Measurements from ENCODE around the gene MED17. TPM values are rescaled to one million over a fixed set of nuclear protein-coding genes. Genes with fewer than 3 reads are reported as not detected.

The MED17 gene
- total and polyA plus RNA-seq, 10 of the 15 experiments (the other 5 are each of a cell fraction or from before 2014, with no cell fraction given): 7.3 to 38.7 (median 28.3) TPM

DNA sequence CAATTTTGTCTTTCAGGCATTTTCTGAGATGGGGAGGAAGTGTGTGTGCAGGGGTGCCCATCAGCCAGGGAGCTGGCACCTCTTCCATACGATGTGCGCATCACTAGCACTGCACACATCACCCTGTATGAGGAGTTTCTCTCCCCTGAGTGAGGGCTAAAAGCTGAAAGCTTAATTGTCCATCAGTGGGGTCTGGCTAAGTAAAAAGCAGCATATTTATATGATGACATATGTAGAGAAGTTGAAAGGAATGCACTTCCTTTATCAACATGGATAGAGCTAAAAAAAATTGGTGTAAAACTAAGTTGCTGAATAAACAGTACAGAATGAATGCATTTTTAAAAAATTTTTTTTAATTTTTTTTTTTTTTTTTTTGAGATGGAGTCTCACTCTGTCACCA lies 62.3 kb downstream of the MED17 start:
- in situ Hi-C loops (cut with MboI): no loop called here
- H3K4me2 ChIP-seq (ENCODE audit: control insufficient read depth, insufficient read depth): no peak overlapping the region
- CTCF ChIA-PET: interaction anchor here (1.0 kb wide), 1 partner anchor 16 kb away, joined by 4 read pairs; no protein-coding TSS in a partner anchor
- POLR2A ChIA-PET: no interaction called here
- TF ChIP-seq, protein P1, sequence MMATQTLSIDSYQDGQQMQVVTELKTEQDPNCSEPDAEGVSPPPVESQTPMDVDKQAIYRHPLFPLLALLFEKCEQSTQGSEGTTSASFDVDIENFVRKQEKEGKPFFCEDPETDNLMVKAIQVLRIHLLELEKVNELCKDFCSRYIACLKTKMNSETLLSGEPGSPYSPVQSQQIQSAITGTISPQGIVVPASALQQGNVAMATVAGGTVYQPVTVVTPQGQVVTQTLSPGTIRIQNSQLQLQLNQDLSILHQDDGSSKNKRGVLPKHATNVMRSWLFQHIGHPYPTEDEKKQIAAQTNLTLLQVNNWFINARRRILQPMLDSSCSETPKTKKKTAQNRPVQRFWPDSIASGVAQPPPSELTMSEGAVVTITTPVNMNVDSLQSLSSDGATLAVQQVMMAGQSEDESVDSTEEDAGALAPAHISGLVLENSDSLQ (IDR thresholded peaks at IDR 0.05): no peak
- TF ChIP-seq, protein P2, sequence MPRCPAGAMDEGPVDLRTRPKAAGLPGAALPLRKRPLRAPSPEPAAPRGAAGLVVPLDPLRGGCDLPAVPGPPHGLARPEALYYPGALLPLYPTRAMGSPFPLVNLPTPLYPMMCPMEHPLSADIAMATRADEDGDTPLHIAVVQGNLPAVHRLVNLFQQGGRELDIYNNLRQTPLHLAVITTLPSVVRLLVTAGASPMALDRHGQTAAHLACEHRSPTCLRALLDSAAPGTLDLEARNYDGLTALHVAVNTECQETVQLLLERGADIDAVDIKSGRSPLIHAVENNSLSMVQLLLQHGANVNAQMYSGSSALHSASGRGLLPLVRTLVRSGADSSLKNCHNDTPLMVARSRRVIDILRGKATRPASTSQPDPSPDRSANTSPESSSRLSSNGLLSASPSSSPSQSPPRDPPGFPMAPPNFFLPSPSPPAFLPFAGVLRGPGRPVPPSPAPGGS (IDR thresholded peaks at IDR 0.05; ENCODE audit: borderline replicate concordance, insufficient read depth, low read depth, low read length, poor library complexity, severe bottlenecking): no peak
- TF ChIP-seq BACH1 (IDR thresholded peaks at IDR 0.05; ENCODE audit: borderline replicate concordance): no peak
- TF ChIP-seq STAT3 (IDR thresholded peaks at IDR 0.05; ENCODE audit: low read depth, low read length): no peak
- no peak for TF ChIP-seq MTA2 (IDR thresholded peaks at IDR 0.05; ENCODE audit: low read depth)
- TF ChIP-seq, protein P3, sequence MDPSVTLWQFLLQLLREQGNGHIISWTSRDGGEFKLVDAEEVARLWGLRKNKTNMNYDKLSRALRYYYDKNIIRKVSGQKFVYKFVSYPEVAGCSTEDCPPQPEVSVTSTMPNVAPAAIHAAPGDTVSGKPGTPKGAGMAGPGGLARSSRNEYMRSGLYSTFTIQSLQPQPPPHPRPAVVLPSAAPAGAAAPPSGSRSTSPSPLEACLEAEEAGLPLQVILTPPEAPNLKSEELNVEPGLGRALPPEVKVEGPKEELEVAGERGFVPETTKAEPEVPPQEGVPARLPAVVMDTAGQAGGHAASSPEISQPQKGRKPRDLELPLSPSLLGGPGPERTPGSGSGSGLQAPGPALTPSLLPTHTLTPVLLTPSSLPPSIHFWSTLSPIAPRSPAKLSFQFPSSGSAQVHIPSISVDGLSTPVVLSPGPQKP (IDR thresholded peaks at IDR 0.05; ENCODE audit: low read depth, low read length): no peak
- no peak for TF ChIP-seq SUZ12 (IDR thresholded peaks at IDR 0.05; ENCODE audit: unreplicated experiment)
- TF ChIP-seq POLR2AphosphoS5 (IDR thresholded peaks at IDR 0.05; ENCODE audit: low read length): no peak
- TF ChIP-seq RFX5 (IDR thresholded peaks at IDR 0.05; ENCODE audit: low read depth, low read length): no peak
- TF ChIP-seq SP1 (IDR thresholded peaks at IDR 0.05; ENCODE audit: low read depth, low read length): no peak
- TF ChIP-seq TCF3 (IDR thresholded peaks at IDR 0.05; ENCODE audit: borderline replicate concordance, insufficient read depth, low read depth, low read length): no peak
- no peak for TF ChIP-seq TBL1XR1 (IDR thresholded peaks at IDR 0.05; ENCODE audit: low read depth, low read length)
- no peak for TF ChIP-seq SREBF2 (IDR thresholded peaks at IDR 0.05; ENCODE audit: low read length)
- no peak for TF ChIP-seq FOXM1 (IDR thresholded peaks at IDR 0.05; ENCODE audit: low read depth, low read length)
- no peak for TF ChIP-seq RAD51 (IDR thresholded peaks at IDR 0.05)
- no peak for TF ChIP-seq NR2C2 (IDR thresholded peaks at IDR 0.05; ENCODE audit: borderline replicate concordance, control insufficient read depth, insufficient read length, low read depth)
- no peak for TF ChIP-seq BHLHE40 (IDR thresholded peaks at IDR 0.05; ENCODE audit: borderline replicate concordance in 1 of 2, low read depth in 2 of 2, low read length in 1 of 2)
- no peak for TF ChIP-seq ZNF622 (IDR thresholded peaks at IDR 0.05)
- TF ChIP-seq SMC3 (IDR thresholded peaks at IDR 0.05; ENCODE audit: borderline replicate concordance, low read length): no peak
- TF ChIP-seq, protein P4, sequence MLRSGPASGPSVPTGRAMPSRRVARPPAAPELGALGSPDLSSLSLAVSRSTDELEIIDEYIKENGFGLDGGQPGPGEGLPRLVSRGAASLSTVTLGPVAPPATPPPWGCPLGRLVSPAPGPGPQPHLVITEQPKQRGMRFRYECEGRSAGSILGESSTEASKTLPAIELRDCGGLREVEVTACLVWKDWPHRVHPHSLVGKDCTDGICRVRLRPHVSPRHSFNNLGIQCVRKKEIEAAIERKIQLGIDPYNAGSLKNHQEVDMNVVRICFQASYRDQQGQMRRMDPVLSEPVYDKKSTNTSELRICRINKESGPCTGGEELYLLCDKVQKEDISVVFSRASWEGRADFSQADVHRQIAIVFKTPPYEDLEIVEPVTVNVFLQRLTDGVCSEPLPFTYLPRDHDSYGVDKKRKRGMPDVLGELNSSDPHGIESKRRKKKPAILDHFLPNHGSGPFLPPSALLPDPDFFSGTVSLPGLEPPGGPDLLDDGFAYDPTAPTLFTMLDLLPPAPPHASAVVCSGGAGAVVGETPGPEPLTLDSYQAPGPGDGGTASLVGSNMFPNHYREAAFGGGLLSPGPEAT (IDR thresholded peaks at IDR 0.05; ENCODE audit: low read depth): no peak
- RAD21 ChIA-PET (ENCODE audit: unreplicated experiment): no interaction called here
- FAIRE-seq (no peak), DNase-seq (ENCODE audit: low read depth, low spot score) (no peak), ATAC-seq (no peak)
- intact Hi-C loops (cut with micrococcal nuclease; ENCODE audit: unreplicated experiment): no loop called here
- H3K9me3 ChIP-seq (replicated peaks; ENCODE audit: control insufficient read depth, insufficient read depth, low read length): no peaks in the 10 kb centered on the region
- H4K20me1 ChIP-seq (ENCODE audit: control insufficient read depth, insufficient read depth): no peaks in the 10 kb centered on the region
- H3K79me2 ChIP-seq (ENCODE audit: control insufficient read depth, insufficient read depth, low read length): no peaks in the 10 kb centered on the region
- WGBS (ENCODE audit: insufficient coverage, insufficient replicate concordance, low lambda C conversion rate, missing lambda C conversion rate): 28% methylated on average over 2 of the region's 2 CpGs
- SMC1A ChIA-PET (ENCODE audit: uncharacterized antibody, unreplicated experiment): no interaction called here
- no peaks in the 10 kb centered on the region for H3K36me3 ChIP-seq (ENCODE audit: control insufficient read depth in 2 of 2, insufficient read depth in 2 of 2, low read length in 1 of 2)
- H3K9ac ChIP-seq (ENCODE audit: control insufficient read depth, insufficient read depth, low read length): no peak overlapping the region
- H2AFZ ChIP-seq (ENCODE audit: control insufficient read depth, low read depth, low read length): no peak overlapping the region
- no TSS peak for BruUV-seq (replicated peaks)
- no peak overlapping the region for H3K27ac ChIP-seq (ENCODE audit: control insufficient read depth, insufficient read depth)
- peaks cover 0 to 4% of the 10 kb centered on the region in 2 experiments; a peak in 3 of 4 replicates for H3K27me3 ChIP-seq (replicated peaks in 1 of 2; ENCODE audit: control insufficient read depth in 2 of 2, insufficient read depth in 2 of 2, low read length in 1 of 2)
- H3K4me3 ChIP-seq: no peak overlapping the region
- no peaks in the 10 kb centered on the region for H3K4me1 ChIP-seq (ENCODE audit: control insufficient read depth, insufficient read depth, low read length)

Data from GM12878 (cell line).